Peyer's patch (tissue), 4 donors: Measurements from ENCODE around the gene ARHGEF25.

Experiments used
- CTCF ChIP-seq, 6 experiments: fragments of 450-650 bp in 4 of 6; fragments of 200-600 bp in 2 of 6; sonication (generic) in 1 of 6; IDR thresholded peaks; one replicate each; pipeline ENCODE4 v1.5.1; 2017 to 2019; ENCODE audit warnings: antibody characterized with exemption in 6 of 6, mild to moderate bottlenecking in 3 of 6, moderate library complexity in 1 of 6
- POLR2A ChIP-seq, 2 donors: fragments of 450-650 bp; IDR thresholded peaks; one replicate each; pipeline ENCODE4 v1.5.1; 2017; ENCODE audit warnings: antibody characterized with exemption in 2 of 2, mild to moderate bottlenecking in 2 of 2, moderate library complexity in 2 of 2

- TF ChIP-seq CTCF (IDR thresholded peaks at IDR 0.05) (no peak), POLR2A (IDR thresholded peaks at IDR 0.05) (no peak)
These were observed 44.5 kb downstream of the ARHGEF25 start for GRCh38 chr12:57655541-57656240.
